GM19025 (cell line): Measurements from ENCODE around the gene ADM2.
"Not testable (repeated sequence)": the region's sequence is repeated elsewhere in the genome, so short reads cannot be mapped to it uniquely, and the experiment has no call there.

Source experiments
- ATAC-seq: cut with Tn5 transposase; IDR thresholded peaks from one replicate; pipeline ENCODE4 v1.9.1; 2021; ENCODE audit warnings: mild to moderate bottlenecking, low read depth, moderate library complexity; ENCODE audit not compliant: unreplicated experiment

ADM2 gene

DNA sequence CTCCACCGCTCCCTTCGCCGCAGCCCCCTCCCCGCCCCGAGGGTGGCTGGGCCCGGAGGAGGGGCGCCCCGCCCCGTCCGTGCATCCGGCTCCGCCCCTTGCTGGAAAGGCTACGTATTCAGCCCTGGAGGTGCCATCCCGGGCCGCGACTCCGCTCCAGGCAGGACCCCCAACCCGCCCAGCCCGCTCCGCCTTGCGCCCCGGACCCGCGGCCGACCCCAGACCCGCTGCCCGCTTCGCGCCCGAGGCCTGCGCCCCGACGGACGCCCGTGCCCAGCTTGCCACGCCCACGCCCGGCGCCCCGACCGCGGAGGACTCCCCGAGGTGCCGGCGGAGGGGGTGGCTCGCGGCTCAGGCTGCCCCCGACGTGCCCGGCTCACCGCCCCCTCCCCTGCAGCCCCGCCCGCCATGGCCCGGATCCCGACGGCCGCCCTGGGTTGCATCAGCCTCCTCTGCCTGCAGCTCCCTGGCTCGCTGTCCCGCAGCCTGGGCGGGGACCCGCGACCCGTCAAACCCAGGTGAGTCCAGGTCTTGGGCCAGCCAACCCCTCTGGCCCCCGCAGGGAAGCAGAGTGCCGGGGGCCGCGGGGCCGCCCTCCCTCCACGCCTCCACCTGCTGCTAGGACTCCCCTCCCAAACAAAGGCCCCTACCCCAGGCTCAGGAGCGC is at the start of gene ADM2:
TSS of gene ADM2 (plus strand) at position 104 of the 667 bp plus-strand sequence. CDS start at position 409, 305 bp downstream.
- no peak for ATAC-seq

GRCh38 chr22:50432131-50432876 is 49.0 kb upstream of the ADM2 start:
- no peak for ATAC-seq

DNA sequence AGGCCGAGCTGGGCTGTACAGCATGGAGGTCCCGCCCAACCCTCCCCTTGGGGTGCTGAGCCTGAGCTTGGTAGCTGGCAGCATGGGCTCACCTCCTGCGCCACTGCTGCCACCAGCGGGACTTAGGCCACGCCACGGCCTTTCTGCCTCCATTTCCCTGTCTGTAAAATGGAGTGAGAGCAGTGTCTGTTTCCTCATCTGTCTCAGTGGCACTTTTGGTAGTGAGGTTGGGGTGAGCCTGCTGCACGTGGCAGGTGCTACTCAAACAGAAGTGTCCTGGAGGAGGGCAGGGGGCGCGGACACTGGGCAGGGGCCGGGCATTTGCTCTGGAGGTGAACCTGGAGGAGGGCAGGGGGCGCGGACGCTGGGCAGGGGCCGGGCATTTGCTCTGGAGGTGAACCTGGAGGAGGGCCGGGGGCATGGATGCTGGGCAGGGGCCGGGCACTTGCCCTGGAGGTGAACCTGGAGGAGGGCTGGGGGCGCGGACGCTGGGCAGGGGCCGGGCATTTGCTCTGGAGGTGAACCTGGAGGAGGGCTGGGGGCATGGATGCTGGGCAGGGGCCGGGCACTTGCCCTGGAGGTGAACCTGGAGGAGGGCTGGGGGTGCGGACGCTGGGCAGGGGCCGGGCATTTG is 48.3 kb upstream of the ADM2 start:
- ATAC-seq, result not testable (repeated sequence)

- no peak for ATAC-seq
These were observed 46.5 kb upstream of the ADM2 start for GRCh38 chr22:50434849-50435248.

DNA sequence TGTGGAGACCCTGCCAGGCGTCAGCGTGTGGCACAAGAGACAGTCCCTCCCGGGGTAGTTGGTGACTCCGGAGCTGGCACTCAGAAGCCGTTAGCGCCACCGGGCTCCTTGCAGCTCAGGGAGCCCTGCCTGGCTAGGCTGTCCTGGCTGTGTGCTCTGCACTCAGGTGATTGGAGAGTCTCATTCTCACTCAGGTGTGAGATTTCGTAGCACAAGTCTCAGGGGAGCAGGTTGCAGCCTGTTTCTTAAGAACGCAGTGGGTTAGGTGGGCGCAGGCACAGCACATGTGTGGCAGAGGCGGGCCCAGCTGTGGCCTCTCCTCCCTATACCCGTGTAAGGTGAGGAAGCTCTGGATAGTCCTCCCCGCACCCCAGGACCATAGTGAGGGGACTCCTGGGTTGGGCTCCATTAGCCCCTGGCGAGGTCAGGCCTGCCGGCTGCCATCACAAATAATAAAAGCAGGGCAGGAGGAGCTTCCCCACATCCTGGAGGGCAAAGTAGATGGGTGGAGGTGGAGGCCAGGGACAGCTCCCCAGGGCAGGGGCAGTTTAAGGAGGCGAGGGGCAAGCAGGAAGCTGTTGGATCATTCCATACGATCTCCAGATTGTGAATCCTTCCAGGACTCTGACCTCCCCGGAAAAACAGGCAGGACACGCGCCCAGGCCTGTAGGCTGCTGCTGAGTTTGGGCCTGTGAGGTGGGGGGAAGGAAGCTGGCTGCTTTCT is 45.9 kb upstream of the ADM2 start:
- ATAC-seq, result no peak

GRCh38 chr22:50436015-50436830 is 45.1 kb upstream of the ADM2 start:
- no peak for ATAC-seq

GRCh38 chr22:50436841-50437341 is 44.5 kb upstream of the ADM2 start:
- no peak for ATAC-seq

DNA sequence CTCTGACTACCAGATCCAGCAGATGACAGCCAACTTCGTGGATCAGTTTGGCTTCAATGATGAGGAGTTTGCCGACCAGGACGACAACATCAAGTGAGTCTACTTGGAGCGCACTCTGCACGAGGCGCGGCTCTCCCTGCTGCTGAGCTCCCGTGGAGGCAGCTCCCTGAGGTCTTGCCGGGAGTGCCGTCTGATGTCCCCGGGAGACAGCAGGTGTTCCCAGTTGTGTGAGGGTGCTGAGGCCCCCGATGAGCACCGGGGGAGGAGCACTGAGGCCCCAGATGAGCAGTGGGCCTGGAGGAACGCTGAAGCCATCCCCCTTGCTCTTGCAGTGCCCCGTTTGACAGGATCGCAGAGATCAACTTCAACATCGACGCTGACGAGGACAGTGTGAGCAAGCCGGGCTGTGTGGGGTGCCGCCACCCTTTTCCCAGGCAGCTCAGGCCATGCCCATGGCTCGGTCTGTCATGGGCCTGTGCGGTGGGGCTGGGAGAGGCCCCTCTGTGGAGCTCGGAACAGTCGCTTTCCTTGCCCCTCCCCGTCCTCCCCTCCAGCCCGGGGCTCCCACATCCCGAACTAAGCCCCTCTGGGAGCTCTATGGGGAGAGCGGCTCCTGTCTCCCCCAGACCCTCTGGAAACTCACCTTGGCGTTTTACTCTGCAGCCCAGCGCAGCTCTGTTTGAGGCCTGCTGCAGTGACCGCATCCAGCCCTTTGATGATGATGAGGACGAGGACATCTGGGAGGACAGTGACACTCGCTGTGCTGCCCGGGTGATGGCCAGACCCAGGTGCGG is 43.6 kb upstream of the ADM2 start:
- ATAC-seq, result no peak

DNA sequence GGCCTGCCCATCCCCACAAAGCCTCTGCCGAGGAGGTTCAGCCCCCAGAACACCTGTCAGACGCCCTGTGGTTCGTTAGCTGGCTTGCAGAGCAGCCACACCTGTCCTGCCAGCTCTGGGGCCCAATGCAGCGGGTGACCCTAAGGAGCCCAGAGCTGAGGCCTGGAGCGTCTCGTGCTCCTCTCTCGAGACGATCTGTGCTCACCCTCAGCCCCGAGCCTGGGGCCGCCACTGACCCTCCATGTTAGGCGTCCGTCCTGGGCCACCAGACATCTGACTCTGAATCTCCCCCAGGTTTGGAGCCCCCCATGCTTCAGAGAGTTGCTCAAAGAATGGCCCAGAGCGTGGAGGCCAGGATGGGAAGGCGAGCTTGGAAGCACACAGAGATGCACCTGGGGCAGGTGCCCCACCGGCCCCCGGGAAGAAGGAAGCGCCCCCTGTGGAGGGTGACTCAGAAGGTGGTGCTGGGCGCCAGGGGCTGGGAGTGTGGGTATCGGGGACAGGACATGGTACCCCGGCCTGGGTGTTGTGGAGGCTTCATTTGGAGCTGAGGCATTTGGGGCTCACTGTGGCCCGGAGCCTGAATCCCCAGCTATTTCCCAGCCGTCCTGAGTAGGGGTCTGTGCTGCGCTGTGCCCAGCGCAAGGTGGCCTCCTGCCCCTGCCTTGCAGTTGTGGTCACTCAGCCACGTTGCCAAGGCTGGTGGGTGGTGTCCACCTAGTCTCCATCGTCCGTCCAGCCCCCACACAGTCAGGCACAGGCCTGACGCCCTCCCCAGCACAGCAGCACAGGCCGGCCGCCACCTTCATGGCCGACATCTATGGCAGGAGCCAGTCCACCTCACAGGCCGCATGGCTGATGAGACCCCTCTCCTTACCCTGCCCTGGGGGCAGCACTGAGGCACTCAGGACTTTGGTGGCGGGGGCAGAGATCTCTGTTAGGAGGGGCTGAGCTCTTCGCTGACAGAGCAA is 42.8 kb upstream of the ADM2 start:
- no peak for ATAC-seq

- ATAC-seq, result no peak
These were observed 42.0 kb upstream of the ADM2 start for GRCh38 chr22:50439314-50439870.

- ATAC-seq, result no peak
These were observed 41.4 kb upstream of the ADM2 start for GRCh38 chr22:50439871-50440331.

DNA sequence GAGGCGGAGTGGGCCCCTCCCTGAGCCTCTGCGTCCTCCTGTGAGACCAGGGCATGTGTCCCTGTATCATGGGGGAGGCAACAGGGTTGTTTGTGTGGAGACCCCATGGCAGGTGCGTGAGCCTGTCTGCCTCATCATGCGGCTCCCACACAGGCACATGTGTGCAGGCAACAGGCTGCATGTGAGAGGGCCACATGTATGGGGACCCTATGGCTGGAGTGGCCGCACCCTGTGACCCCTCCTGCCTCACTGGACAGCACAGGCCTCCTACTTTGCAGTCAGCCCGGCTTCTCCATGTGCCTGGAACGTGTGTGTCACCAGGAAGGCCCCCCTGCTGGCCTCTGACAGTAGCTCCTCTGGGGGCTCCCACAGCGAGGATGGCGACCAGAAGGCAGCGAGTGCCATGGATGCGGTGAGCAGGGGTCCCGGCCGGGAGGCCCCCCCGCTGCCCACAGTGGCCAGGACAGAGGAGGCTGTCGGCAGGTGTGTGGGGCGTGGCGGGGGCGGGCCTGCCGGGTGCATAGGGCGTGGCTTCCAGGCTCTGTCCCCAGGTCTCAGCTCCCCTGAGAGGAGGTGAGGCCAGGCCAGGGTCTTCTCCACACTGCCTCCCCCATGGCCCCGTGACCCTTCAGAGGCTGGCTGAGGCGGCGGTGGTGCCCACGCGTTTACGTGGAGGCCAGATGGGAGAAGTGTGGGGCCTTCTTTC is 40.6 kb upstream of the ADM2 start:
- no peak for ATAC-seq

GRCh38 chr22:50441428-50441993 is 39.8 kb upstream of the ADM2 start:
- ATAC-seq, result no peak

GRCh38 chr22:50443197-50443596 is 38.1 kb upstream of the ADM2 start:
- no peak for ATAC-seq

DNA sequence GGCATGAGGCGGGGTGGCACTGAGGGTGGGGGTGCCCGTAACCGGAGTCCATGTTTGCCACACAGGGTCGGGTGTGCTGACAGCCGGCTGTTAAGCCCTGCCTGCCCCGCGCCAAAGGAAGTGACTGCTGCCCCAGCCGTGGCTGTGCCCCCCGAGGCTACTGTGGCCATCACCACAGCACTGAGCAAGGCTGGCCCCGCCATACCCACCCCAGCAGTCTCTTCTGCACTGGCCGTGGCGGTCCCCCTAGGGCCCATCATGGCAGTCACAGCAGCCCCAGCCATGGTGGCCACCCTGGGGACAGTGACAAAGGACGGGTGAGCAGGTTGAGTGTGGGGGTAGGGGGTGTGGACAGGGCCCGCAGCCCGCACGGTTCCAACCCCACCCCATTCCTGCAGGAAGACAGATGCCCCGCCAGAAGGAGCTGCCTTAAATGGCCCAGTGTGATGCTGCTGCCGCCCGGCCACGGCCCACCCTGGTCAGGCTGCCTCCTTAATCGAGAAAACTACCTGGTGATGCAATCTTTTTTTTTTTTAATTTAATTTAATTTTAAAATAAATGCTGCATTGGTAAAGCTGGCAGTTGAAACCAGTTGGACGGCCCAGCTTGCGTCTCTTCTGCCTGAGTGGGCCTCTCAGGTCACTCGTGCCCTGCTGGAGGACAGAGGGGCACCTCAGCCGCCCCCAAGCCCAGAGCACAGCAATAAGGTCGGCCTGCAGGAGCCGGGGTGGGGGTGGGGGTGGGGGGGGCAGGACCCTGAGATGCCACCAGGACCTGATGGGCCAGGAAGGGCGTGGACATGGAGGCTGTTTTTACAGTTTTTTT is 37.3 kb upstream of the ADM2 start:
- no peak for ATAC-seq

- ATAC-seq, result no peak
These were observed 36.7 kb upstream of the ADM2 start for GRCh38 chr22:50444663-50445062.
